AG09309 (cell line): ENCODE results near the gene MGME1.

Experiments
- DNase-seq: peaks from one replicate; pipeline ENCODE4 v3.0.0-alpha.2; 2010; ENCODE audit warnings: low read depth
- H3K4me3 ChIP-seq: 2 replicates; pipeline ENCODE4 v1.5.1; 2011; ENCODE audit warnings: mild to moderate bottlenecking, low read depth, low read length, moderate library complexity; ENCODE audit not compliant: control insufficient read depth
- TF ChIP-seq, protein P1 (sequence below): IDR thresholded peaks from 2 replicates; pipeline ENCODE4 v1.5.1; 2011; ENCODE audit warnings: mild to moderate bottlenecking, low read depth, low read length, inconsistent platforms; ENCODE audit not compliant: insufficient read depth, control insufficient read depth; ENCODE audit errors: missing control alignments

Gene MGME1

DNA sequence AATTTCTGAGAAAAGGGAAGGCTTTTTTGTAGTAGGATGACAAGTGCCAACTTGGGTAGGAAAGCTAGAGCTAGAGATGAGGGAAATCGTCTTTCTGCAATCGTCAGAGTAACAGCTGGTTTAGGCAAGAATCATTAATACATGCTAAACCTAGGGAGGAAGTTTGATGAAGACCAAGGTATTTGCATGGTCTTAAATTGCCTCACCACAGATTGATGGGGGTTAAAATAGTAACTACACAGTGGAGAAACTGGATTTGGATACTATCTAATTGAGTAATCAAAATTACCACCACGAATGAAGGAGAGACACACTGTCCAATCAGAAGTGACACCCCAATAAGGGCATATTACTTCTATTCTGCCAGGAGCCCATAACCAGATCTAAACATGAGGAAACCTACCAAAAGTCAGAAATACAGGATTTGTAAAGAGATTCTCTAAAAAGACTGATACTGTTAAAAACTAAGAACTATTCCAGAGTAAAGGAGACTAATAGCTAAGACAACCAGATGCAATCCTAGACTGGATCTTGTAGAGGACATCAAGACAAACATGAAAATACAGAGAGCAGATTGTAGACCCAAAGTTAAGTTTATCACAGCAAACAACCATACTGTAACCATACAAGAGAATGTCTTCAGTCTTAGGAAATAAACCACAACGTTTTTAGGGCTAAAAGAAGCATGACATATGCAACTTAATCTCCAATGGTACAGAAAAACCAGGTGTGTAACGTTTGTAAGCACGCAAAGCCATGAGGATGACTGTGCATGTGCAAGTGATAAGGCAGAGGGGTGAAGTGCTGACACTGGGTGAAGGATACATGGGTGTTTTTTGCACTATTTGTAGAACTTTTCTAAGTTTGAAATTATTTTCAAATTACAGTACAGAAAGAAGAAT is 22.0 kb upstream of the MGME1 start:
- no peak overlapping the region for H3K4me3 ChIP-seq
- TF ChIP-seq, protein P1, sequence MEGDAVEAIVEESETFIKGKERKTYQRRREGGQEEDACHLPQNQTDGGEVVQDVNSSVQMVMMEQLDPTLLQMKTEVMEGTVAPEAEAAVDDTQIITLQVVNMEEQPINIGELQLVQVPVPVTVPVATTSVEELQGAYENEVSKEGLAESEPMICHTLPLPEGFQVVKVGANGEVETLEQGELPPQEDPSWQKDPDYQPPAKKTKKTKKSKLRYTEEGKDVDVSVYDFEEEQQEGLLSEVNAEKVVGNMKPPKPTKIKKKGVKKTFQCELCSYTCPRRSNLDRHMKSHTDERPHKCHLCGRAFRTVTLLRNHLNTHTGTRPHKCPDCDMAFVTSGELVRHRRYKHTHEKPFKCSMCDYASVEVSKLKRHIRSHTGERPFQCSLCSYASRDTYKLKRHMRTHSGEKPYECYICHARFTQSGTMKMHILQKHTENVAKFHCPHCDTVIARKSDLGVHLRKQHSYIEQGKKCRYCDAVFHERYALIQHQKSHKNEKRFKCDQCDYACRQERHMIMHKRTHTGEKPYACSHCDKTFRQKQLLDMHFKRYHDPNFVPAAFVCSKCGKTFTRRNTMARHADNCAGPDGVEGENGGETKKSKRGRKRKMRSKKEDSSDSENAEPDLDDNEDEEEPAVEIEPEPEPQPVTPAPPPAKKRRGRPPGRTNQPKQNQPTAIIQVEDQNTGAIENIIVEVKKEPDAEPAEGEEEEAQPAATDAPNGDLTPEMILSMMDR: no peak
- no peak for DNase-seq

DNA sequence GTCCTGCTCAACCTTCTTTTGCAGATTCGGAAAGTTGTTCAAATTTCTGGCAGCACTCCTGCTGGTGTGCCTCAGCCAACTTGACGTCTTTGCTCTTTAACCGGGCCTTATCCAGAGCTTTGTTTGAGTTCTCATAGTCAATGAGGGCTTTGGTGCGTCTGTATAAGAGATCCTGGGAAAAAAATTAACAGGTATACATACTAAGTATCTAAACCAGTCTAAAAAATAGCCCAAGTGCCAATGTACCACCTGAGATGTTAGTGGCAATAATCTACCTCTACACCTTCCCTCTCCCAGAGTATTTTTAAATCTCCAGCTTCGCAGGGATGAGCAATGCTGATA is 21.4 kb upstream of the MGME1 start:
- TF ChIP-seq, protein P1: no peak
- no peak overlapping the region for H3K4me3 ChIP-seq

DNA sequence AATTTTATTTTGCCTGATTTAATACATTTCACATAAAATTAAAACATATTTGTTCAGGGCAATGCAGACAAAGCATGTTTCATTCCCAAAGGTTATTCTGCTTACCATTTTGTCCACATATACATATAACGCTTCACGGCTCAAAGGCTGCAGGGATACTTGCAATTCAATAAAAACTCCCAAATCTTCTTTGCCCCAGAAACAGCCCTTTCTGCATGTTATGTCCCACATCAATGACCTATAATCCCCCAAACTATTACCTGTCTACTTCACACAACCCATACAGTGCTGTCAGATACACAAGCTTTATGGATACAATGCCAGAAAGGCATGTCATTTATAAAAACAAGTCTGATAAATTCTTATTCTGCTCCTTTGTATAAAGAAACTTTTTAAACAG is 20.4 kb upstream of the MGME1 start:
- DNase-seq: no peak
- TF ChIP-seq, protein P1: no peak
- no peak overlapping the region for H3K4me3 ChIP-seq

More for the DNA sequence above, 21.4 kb upstream of the MGME1 start:
- no peak for DNase-seq

DNA sequence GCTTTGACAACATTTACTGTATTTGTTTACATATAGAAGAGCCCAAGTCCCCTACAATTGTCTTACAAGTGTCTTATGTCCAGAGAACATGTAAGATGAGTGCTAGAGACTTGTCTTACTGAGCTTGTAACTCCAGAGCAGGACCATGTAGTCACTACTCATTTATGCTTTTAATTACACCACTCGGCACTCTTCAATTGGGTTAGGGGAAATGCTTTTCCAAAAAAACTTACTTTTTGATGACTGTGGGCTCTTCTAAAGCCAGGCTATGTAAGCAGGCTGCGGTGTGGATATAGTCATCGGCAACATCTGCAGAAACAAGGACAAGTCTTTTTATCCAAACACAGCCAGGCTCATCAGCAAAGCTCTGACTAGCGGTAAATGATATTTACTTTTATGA is 18.9 kb upstream of the MGME1 start:
- no peak overlapping the region for H3K4me3 ChIP-seq
- TF ChIP-seq, protein P1: no peak
- DNase-seq: no peak

DNA sequence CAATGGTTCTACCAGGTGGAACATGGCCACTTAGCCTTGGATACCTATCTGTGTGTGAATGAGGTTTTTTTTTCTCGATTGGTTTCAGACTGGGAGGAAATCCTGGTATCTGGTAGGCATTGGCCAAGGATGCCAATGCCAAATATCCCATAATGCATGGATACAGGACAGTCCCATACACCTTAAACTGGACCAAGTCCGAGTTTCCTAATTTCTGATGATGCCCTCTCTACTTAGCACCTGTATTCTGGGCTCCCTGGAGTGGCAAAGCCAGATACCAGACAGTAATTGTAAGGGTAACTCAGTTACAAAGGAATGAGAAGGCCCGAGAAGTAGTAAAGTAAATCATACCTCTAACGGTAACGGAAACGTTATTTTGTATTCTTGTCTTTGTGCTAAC is 18.1 kb upstream of the MGME1 start:
- DNase-seq: no peak
- H3K4me3 ChIP-seq: no peak overlapping the region
- TF ChIP-seq, protein P1: no peak

DNA sequence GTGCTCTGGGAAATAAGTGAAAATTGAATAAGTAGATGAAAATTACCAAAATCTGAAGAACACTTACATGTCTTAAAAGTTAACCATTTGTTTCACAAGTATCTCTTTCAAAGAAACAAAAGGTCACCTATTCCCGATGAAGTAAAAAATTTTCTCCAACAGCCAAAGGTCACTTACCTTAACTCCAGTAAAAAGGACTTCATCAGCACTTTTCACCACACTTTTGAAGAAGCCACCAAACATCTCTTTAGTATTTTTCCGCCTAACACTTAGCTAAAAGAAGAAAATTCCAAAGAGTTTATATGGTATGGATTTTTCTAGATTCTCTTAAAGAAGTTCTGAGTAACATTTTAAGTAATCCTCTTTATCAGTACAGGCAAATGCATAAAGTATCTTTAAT is 17.5 kb upstream of the MGME1 start:
- no peak for DNase-seq
- H3K4me3 ChIP-seq: no peak overlapping the region
- TF ChIP-seq, protein P1: no peak
